GM21526 (cell line): ENCODE data around the gene CHI3L2.

ENCODE experiments used
- ATAC-seq: cut with Tn5 transposase; IDR thresholded peaks from one replicate; pipeline ENCODE4 v1.9.1; 2021; ENCODE audit warnings: moderate library complexity; ENCODE audit not compliant: unreplicated experiment, low FRiP score

The CHI3L2 gene, protein sequence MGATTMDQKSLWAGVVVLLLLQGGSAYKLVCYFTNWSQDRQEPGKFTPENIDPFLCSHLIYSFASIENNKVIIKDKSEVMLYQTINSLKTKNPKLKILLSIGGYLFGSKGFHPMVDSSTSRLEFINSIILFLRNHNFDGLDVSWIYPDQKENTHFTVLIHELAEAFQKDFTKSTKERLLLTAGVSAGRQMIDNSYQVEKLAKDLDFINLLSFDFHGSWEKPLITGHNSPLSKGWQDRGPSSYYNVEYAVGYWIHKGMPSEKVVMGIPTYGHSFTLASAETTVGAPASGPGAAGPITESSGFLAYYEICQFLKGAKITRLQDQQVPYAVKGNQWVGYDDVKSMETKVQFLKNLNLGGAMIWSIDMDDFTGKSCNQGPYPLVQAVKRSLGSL

DNA sequence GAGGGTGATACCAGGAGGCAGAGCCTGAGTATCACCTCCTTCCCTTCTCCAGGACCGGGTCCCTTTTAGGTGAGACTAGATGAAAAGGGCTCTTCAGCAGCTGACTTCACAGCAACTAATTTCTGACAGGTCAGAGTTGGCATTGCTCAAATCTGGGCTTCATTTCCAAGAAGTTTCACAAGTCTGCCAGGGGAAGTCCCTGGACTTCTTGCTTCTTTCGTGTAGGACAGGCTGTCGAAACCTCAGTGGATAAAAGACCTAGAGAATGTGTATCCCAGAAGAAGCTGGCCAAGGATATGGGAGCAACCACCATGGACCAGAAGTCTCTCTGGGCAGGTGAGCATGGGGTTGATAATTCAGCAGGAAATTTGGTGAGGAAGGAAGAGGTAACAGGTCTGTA, at the start of gene CHI3L2:
Gene CHI3L2, plus strand, starts transcription at position 280 of the 400 bp plus-strand sequence. Its CDS starts 17 bp downstream, at position 297.
- no peak for ATAC-seq

DNA sequence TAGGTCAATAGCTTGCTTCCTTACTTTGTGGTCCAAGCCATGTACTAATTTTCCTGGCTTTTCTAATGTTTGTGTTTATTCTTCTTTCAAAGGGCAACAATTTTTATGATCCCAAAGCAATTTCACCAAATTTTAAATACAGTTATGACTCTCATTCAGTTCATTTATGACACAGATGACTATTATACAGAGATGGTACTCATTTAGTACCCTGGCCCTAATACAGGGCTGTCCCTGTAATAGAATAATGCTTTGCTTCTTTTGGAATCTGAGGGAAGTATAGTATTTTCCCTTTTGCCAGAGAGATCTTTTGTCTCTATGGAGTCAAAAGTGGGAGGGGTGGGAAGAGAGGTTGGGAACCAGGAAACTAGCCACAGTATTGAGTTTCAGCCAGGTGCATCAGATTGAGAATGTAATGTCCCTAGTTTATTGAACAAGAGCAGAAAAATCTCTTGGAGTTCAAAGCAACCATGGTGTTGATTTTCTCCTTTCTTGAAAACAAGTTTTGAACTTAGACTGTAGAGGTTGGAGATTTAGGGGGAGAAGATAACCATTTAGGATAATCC, 47.5 kb upstream of the CHI3L2 start:
- no peak for ATAC-seq

DNA sequence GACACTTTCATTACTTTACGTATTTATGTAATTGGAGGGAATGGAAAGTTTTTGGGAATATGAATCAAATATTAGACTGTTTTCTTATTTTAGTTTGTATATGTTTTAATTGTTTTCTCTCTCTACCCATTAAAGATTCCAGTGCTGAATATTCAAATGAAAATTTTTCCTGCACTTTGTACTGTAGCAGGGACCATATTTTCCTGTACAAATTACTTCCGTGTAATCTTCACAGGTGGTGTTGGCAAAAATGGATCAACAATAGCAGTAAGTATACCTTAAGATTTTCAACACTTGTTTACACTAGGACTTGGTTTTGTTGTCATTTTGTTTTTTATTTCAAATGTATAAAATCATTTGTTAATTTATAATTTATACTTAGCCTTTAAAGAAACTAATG, 45.5 kb upstream of the CHI3L2 start:
- no peak for ATAC-seq

DNA sequence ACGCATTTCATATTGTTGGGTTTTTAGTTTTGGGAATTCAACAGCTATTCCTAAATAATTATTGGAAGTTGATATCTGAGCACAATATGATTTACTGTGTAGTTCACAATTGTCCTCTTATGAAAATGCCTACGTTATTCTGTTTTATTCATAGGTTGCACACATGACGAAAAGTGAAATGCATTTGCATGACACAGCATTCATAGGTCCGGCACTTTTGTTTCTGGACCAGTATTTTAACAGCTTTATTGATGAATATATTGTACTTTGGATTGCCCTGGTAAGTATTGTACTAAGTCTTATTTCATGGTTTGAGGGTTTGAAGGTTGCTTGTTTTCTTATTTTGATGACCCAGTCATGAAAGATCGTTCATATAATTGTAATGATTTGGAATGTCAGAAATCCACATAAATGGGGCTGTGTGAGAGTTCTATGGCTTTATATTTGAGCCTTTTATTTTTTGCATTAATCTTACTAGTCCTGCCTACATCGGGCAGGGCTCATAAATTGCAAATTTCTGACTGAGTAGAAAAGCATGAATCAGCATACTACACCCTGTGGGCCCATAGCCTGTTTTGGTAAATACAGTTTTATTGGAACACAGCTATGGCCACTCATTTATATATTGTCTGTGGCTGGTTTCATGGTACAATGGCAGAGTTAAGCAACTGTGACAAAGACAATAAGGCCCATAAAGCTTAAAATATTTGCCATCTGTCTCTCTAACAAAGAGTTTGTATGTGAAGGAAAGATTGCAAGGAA, 44.0 kb upstream of the CHI3L2 start:
- ATAC-seq: no peak

DNA sequence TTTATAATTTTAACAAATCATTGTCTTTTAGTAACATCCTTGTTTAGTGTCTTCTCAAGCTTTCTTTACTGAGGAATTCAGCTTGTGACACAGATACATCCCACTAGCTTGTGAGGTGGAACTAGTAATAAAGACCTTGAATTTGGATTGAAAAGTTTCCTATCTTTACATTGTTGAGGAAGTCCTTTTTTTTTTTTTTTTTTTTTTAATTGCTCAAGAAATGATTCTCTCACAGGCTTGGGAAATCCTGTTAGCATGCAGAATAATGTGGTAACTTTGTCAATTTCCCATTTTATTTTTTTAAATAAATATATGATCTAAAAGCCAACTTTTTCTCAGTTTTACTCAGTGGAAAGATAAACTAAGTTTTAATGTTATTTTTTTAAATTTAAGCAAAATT, 42.9 kb upstream of the CHI3L2 start:
- no peak for ATAC-seq

DNA sequence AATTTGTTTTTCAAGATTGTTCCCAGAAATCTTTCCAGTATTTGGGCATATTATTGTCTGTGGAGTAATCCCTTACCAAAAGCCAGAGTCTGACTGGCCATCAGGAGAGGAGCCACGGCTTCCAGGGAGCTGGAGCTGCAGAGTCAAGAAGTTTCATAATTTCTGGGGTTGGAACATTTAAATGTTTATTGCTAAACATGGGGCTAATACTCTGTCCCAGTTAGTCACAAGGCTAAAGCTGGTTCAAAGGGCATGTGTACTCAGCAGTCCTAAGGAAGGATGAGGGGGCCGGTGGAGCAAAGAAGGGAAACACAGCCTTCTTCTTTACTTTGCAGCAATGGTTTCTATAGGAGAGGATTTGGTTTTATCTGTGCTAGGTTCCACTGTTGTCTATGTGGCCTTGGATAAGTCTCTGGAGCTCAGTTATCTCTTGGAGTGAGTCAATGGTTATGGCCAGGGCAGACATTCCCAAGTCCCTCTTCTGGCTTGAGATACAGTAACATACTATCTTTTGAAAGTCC, 36.5 kb upstream of the CHI3L2 start:
- ATAC-seq: no peak

DNA sequence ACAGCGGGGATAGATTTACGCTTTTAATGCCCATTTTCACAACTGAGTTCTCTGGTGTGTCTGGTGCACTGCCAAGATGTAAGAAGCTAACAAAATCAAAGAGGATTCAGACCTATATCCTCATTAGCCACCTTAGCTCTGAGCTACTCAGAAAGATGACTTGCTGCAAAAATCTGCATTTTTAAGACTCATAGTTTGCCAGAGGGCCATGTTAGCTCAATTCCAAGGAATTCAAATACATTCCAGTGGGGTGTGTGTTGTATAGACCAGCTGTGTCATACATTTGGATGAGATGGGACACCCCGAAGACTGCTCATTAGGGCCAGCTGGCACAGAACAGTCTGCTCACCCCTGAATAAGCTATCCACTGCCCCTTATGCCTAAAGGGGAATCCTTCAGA, 36.0 kb upstream of the CHI3L2 start:
- no peak for ATAC-seq

DNA sequence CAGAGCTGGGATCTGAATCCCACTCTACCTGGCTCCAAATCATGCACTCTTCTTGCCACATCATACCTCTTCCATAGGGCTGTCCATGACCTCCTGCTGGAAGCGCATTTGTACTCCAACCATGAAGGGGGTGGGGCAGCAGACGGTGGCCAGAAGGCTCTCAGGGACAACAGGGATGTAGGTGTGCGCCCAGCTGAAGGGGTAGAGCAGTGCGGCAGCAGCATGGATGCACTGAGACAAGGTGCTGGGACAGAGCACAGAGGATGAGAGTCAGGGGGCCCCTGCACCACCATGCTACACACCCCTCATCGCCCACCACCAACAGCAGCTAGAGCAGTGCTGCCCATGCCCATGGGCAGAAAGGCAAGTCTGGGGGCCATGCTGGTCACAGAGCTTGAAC, 35.4 kb upstream of the CHI3L2 start:
- ATAC-seq: no peak

DNA sequence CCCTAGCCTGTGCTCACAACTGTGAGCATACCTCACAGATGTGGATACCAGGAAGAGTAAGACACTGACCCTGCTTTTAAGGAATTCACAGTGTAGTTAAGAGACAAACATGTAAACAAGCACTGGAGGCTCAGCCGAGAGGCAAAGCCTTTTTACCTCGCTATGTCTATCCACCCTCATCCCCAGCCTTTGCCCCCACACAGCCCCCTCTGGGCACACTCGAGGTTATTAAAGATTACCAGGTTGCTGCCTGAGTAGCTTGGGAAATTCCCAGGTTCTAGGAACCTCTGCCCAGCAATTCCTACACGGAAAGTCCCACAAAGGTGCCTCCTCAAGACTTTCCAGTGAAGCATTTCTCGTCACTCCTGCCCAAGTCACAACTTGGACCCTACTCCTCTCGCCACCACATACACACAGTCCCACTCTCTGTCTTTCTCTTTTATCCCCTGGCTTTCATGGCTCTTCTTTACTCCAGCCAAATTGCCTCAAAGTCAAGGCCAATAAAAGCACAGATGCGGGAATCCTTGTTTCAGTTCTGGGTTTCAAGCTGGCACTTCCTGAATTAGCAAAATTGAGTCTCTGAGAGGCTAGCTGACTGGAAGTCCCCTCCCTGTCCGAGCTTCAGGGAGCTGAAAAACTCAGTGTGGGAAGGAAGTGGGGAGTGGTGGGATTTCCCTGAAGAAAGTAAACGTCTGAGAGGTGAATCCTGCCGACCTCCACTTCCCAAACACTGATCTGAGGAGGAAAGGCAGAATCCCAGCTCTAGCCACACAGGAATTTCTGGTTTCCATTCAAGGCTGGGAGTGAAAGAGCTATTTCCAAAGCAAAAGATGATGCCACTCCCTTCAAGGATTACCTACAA, 34.6 kb upstream of the CHI3L2 start:
- no peak for ATAC-seq

DNA sequence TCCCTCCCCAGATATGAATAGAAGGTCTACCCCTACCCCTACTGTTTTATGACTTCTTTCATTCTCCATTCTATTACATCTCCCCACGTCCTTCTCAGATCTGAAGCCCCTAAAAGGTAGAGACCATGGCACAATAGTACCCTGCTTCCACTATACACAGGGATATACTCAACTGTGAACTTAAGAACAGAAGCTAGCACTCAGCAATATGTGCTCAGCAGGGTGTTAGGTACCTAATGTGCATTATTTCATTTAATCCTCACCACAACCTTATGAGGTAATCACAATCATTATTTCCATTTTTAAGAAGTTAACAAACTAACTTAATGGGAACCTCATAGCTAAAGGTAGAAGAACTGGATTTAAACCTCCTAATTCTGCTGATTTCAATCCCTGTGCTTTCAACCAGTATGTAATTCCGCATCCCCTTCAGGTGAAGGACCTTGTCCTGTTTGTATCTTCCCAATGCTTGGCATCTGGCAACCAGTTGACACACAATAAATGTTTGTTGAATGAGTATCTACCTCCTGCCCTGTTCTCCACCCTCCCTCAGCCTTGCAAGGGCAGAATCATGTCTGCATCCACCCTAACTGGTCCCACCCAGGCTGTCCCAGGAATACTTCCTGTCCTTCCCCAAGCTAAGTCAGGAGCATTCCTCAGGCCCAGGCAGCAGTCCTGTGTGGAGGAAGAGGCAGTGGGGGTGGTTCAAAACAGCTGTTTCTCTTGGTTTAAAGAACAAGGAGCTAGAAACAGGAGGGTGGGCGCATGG, 33.6 kb upstream of the CHI3L2 start:
- ATAC-seq: no peak

DNA sequence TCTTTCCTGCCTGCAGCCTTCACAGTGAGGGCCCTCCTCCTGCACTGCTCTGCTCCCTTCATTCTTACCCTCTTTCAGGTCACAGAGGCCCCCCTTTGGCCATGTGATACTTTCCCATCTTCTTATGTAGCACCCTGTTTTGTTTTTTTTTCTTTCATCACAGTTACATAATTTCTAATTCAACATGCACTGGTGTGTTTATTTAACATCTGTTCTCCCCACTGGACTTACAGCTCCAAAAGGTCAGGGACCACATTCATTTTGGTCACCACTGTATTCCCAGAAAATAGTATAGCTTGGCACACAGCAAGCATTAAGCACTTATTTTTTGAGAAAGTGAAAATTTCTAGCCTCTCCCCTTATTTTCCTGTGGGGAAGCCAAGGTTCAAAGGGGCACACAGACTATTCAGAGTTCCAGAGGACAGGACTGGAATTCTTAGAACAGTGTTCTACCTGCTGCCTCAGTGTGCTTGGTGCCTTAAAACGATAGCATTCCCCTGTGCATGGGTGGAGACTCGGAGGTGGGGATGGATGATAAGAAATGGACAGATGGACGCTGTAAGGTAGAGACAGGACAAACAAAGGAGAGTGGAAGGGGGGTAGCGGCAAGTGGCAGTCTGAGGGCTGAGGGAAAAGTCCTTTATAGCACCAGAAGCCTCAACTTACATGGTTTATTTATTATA, 32.4 kb upstream of the CHI3L2 start:
- no peak for ATAC-seq

DNA sequence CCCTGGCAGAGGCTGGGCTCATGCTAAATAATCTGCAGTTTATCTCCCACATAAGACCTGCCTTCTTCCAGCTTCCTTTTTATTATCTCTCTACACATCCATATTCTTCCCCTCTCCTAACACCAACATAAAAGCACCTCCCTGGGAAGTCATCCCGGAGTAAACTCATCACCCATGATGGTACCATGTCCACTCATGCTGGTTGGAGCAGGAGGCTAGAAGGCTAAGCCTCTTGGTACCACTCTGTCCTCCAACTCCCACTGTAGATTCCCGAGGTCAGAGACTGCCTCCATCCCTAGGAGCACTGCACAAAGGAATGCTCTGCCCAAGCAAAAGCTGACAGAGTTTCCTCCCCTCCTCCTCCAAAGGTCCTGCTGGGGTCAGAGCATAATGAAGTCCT, 31.3 kb upstream of the CHI3L2 start:
- ATAC-seq: no peak

DNA sequence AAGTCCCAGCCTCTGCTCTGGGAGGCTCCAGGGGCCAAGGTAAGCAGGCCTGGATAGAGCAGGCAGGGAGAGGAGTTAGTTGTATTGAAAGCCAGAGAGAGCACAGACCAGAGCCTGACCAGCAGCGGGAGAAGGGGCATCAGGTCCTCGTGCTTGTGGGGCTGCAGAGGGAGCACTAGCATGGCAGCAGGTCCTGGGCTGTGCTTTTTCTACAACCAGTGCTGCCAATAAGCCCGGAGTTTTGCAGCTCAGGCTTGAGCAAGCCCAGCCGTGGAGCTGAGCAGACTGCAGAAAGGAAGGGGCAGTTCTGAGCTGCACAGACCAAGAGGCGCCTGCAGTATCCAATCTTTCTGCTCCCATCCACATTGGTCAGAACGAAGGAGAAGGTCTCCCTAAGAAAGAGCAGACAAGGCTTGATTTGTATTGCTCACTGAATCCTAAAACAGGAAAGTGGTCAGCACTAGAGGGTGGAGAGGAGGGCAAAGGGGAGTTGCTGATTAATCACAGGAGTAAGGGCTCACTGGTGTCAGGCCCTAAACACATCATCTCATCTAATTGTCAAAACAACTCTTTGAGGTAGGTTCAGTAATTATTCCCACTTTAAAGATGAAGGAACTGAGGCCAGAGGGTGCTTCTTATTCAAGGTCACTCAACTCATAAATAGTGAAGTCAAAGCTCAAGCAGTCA, 29.8 kb upstream of the CHI3L2 start:
- ATAC-seq: no peak

DNA sequence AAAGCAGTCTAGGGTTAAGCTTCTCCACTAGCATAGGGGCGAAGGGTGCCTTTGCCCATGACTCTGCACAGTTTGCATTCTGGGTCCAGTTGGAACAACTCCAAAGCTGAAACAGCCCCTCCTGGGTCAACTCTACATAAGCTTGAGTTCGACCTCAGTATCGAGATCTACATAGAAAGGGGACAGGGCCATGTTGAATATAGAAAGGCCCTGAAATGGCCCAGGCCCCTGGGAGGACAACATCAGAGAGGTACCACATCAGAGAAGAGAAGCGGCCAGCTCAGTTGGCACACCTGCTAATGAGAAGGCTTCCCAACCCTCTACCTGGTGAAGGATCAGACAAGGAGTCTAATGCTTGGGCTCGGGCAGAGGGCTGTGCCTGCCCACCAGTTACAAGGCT, 28.7 kb upstream of the CHI3L2 start:
- ATAC-seq: no peak

DNA sequence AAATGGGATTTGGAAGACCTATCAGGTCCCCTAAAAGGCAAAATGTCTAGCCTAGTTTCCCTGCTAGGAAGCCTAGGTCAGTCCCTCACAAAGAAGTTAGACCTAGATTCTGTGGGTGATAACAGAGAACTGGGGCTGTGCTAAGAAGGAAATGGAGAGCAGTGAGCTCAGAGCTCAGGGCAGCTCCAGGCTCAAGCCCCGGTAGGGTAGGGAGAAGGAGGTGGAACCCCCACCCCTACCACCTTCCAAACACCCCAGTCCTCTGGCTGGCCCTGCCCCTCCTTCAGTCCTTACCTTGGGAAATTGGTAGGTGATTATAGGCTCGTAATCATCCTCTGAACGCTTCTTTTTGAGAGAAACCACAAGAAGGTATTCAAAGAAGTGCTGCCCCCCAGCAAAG, 28.2 kb upstream of the CHI3L2 start:
- ATAC-seq: no peak

DNA sequence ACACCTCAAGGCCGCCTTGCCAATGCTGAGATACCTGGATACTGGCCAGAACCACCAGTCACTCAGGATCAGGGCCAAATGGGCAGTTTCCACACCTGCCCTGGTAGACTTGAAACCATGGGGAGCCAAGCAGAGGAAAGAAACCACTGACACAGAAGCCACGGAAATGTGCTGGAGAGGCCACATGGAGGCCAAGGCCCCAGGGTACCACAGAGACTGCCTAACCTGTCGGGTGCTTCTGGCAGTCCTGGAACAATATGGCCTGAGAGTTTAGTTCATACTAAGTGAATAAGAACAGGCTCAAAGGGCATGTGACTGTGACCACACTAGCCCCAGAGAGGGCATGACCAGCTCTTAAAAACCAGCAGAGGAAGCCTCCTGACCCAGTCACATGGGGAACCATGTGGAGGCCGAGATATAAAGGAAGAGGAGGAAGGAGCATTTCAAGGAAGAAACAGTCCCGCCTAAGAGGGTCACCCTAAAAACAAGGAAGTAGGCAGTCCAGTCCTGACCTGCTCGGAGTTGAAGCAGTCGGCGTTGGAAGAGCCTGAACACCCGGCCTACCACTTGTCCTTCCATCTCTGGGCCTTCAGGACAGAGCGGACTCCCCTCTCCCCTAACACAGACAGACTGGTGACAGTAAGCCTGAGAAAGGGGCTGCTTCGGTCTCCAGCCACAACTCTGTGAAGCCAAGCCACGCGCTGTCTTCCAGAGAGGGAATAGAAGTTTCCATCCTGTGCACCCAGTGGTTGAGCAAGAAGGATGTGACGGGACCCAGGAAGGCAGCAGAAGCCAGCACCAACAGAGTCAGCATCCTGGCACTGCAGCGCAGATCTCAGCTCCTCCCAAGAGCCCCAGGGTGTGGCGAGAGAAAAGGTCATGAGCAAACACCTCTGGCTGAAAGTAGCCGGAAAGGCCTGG, 27.4 kb upstream of the CHI3L2 start, which contains the start of gene DENND2D:
Gene DENND2D, minus strand, starts transcription at position 766 of the 921 bp plus-strand sequence. Its CDS starts 187 bp downstream, at position 579.
- no peak for ATAC-seq

DNA sequence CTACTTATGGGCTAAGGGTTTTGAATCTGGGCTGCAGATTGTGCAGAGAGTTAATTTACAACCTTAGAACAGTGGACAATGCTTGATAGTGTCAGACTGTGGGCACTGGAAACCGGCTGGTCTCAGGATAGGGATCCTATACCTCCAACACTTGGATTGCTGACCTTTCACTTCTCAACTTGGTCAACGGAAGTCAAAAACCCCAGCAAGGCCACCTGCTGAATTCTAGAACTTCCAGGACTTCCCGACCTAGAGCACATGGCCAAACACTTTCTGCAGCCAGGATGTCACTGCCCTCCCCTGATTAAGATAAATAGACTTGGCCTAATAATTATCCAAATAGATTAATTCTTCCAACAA, 26.7 kb upstream of the CHI3L2 start:
- ATAC-seq: no peak
